Measurements from ENCODE around the gene VDAC2. TPM values are rescaled to one million over a fixed set of nuclear protein-coding genes. Genes with fewer than 3 reads are reported as not detected.

VDAC2 gene
- total RNA-seq, 1 experiment from 2014 or later = 285 TPM

DNA sequence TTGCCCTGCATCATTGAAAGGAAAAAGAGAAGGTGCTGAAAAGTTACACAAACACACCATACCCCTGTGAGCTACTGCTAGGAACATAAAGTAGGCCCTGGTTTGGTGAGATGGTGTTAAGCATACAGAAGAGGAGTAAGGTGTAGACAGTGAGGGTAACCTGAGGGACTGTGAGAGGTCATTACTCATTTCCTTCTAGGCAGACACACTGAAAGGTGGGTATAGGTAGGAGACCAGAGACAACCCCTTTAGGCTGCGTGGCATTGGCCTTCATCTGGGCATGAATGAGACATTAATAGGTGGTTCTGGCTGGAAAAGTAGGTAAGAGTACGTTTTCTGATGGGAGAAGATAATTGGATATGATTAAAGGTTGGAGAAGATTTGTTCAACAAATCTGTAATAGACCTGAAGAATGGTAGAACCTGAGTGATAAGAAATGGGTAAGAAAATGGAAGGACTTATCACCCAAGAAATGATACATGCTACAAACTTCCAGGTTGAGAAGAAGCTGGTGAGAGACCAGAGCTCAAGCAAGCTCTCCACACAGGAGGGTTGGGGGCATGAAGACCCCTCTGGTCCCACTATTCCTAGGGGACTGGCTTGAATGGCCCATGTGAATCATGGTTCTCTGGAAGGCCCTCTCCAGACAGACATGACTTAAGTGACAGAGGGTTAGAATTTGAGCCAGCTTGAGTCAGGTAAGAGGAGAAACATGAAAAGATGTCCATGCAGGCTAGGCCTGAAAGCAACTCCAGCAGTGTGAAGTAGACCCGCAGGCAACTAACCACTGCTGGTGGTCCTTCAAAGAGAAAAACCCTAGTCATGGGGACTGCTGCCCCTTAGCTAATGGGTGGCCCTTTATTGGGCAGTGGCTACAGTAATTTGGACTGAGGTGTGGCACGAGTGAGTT, 21.3 kb downstream of the VDAC2 start:
- DNase-seq = peak in 1 of 2 experiments; percentile 17
- Histone ChIP-seq H3K4me1 (no peaks in the 10 kb centered on the region), H3K4me3 (no peak overlapping the region), H3K9me3 (replicated peaks) (no peaks in the 10 kb centered on the region), H3K36me3 (peaks cover 48% of the 10 kb centered on the region), H3K27ac (no peak overlapping the region), H3K27me3 (no peaks in the 10 kb centered on the region)

DNA sequence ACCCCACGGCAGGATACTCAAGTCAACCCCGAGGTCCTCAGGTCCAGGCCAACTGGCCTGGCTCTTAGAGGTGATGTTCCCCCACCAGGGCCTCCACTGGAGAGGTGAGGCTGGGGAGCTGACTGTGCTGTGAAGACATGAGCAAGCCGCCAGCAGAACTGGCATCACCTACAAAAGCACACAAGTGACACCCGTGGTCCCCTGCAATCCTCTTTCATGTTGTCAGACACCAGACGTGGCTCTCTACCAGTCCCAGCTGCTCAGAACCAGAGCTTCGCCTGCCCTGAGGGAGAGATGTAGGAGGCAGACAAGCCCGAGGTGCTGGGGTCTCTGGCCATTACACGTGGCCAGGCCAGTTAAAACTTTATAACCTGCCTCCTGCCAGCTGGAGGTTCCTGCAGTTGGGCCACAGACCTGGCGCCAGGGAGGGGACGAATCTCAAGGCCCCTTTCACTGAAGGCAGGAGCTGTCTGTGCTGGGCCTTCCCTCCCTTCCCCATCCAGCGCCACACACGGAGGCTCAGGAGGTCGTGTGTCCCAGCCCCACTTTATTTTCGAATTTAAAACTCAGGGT, 22.9 kb downstream of the VDAC2 start:
- peak in 1 of 2 experiments; percentile 24 for DNase-seq
- Histone ChIP-seq H3K4me1 (no peaks in the 10 kb centered on the region), H3K4me3 (no peak overlapping the region), H3K36me3 (peaks cover 40% of the 10 kb centered on the region), H3K27me3 (no peaks in the 10 kb centered on the region), H3K9me3 (replicated peaks) (no peaks in the 10 kb centered on the region), H3K27ac (no peak overlapping the region)

DNA sequence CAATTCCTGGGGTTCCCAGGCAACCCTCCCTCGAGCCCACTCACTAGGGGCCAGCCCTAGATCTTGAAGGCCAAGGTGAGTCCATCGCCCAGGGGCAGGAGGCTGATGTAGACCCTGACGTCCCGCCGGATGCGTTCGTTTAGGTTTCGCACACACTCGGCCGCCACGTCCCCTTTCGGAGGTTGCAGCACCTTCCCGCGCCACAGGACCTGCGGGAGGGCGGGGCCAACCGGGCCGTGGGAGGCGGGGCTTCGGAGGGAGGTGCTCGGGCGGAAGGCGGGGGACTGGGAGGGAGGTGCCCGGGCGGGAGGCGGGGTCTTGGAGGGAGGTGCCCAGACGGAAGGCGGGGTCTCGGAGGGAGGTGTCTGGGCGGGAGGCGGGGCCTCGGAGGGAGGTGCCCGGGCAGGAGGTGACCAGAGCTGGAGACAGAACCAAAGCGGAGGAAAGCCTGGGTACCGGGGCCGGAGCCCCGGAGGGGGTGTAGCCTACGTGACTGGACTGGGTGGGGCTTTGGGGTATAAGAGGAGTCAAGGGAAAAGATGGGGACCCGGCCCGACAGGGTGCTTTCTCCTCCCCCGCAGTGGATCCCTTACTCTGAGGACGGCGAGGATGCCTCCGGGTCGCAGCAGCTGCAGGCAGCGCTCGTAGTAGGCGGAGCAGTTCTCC, 23.6 kb downstream of the VDAC2 start:
- peaks cover 37% of the 10 kb centered on the region for H3K36me3 ChIP-seq
- no peaks in the 10 kb centered on the region for H3K9me3 ChIP-seq (replicated peaks)
- DNase-seq = peak; percentile 80 to 88
- H3K4me1 ChIP-seq = no peaks in the 10 kb centered on the region
- H3K27me3 ChIP-seq = no peaks in the 10 kb centered on the region
- H3K4me3 ChIP-seq = peak overlapping the region; percentile 69
- no peak overlapping the region for H3K27ac ChIP-seq

DNA sequence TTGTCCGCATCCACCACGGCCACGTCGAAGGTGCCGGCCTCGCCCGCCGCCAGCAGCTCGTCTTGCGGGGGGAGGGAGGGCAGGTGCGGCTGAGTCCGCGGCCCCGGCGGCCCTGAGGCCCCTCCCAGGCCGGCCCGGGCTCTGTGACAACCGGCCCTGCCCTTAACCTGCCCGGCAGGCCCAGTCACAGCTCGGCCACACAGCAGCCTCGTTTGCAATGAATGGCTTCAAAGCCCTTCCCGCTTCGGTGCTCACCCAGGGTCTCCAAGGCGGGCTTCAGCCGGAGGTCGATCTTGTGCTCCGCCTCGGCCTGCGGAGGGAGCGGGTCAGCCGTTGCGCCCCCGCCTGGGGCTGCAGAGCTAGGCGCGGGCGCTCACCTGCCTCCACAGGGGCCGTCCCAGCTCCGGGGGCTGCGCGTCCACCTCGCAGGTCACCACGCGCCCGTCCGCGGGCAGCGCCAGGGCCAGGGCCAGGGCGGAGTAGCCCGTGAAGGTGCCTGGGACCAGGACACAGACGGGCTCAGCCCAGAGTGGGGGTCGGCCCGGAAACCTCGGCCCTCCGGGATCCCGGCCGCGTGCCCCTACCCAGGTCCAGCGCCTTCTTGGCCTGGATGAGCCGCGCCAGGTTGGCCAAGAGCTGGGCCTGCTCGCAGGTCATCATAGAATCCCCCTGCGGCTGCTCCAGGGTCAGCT, 24.2 kb downstream of the VDAC2 start:
- Histone ChIP-seq H3K36me3 (peaks cover 30% of the 10 kb centered on the region), H3K4me1 (no peaks in the 10 kb centered on the region), H3K27ac (peak overlapping the region; percentile 41), H3K27me3 (no peaks in the 10 kb centered on the region), H3K4me3 (peak overlapping the region; percentile 69), H3K9me3 (replicated peaks) (no peaks in the 10 kb centered on the region)
- DNase-seq = peak in 1 of 2 experiments; percentile 36

DNA sequence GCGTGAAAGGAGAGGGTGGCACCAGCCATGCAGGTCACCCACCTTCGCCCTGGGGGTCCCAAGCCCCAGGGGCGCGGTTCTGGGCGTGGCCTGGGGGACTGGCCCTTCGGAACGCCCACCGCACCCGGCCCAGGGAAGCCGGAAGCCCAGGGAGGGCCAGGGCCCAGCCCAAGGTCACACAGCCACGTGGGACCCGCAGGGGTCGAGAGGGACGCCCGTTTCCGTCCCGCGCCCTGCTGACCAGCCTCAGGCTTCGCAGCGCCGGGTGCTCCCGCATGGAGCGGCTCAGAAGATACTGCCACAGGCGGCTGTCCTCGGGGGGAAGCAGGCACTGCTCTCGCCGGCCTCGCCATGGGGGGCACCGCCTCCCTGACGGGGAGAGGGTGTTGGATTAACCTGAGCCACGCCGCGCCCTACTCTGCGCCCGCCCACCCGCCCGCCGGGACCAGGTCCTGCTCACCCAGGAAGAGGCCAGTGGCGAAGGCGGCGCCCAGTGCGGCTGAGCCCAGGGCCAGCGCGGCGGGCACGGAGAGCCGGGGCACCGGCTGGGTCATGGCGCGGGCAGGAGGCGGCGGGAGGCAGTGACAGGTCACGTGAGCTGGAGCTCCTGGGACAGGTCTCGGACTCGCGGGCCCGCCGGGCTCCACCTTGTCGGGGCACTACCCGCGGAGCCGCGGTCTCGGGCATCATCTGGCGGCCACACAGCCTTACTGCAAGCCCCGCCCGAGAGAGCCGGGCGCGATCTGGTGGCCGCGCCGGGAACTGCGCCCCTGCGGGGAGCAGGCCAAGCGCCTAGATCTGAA, 25.0 kb downstream of the VDAC2 start, which contains the start of gene COMTD1:
Gene COMTD1 (minus strand): TSS at position 583 of the 803 bp plus-strand sequence. CDS start 29 bp downstream, at position 554.
- H3K36me3 ChIP-seq = peaks cover 23% of the 10 kb centered on the region
- no peaks in the 10 kb centered on the region for H3K27me3 ChIP-seq
- no peaks in the 10 kb centered on the region for H3K9me3 ChIP-seq (replicated peaks)
- H3K4me1 ChIP-seq = no peaks in the 10 kb centered on the region
- H3K27ac ChIP-seq = peak within 1 kb of the TSS; percentile 41
- peak; percentile 93 to 94 for DNase-seq
- H3K4me3 ChIP-seq = peak within 1 kb of the TSS; percentile 69

DNA sequence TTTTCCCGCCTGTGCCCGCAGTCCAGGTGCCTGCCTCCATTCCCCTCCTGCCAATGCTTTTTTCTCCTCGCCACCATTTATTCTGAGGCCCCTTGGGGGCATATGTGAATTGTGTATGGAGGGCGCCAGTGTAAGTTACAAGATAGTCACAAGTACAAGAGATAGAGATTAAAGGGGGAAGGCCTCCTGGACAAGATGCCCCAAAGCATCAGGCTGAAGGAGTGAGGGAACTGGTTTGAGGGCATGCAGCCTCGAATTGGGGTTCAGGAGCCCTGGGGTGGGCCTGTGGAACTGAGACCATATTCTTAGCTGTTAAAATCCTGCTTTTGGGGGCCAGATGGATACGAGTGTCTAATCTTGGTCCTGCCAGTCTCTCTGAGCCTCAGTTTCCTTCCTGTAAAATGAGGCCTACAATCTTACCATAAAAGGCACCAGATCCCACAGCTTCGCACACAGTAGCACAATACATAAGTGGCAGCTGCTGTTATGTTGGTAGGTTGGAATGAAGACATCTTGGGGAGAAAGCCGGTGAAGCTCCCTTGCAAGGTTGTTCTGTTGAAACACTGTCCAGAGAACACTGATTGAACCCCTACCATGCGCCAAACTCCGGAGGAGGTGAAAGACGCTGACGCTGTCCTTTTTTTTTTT, 25.7 kb downstream of the VDAC2 start:
- DNase-seq = no peak
- no peaks in the 10 kb centered on the region for H3K27me3 ChIP-seq
- no peaks in the 10 kb centered on the region for H3K9me3 ChIP-seq (replicated peaks)
- peak overlapping the region; percentile 69 for H3K4me3 ChIP-seq
- H3K27ac ChIP-seq = no peak overlapping the region
- peaks cover 17% of the 10 kb centered on the region for H3K36me3 ChIP-seq
- no peaks in the 10 kb centered on the region for H3K4me1 ChIP-seq

DNA sequence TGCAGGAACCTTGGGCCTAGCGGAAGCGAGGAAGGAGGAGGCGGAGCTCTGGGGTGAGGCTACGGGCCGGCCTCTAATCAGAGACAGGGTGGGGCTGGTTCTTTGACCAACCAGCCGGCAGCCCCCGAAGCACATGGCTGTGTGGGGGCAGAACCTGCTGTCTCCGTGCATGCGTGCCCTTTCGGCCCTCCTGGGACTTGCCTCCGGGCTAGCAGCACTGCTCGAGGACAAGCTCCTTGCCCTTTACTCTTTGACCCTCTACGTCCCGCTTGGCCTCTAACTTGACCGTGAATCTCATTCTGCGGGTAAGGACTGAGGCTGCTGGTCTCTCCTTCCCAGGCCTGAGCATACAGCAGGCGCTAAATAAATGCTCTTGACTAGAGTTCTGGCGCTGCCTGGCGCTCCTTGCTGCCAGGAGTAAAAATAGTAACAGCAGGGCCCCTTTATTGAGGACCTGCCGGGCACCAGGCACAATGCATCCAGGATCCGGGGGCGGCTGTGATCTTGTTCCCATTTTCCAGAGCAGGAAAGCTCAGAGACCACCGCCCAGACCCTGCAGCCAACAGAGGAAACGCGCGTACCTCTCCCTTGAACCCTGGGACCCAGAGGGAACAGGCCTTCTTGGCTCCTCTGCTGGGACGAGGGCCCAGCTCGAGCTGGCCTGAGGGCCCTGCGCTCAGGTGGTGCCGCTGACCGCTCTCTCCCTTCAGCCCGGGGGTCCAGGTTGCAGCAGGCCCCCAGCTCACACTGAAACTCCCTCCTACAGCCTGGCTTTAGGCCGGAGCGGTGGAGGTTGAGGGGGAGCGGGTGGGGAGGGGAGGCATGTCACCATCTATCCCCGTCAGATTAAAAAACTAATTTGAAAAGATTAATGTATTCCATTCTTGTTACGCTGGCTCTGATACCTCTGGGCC, 27.8 kb downstream of the VDAC2 start:
- no peaks in the 10 kb centered on the region for H3K9me3 ChIP-seq (replicated peaks)
- H3K4me3 ChIP-seq = no peak overlapping the region
- DNase-seq = no peak
- H3K27ac ChIP-seq = no peak overlapping the region
- no peaks in the 10 kb centered on the region for H3K27me3 ChIP-seq
- no peaks in the 10 kb centered on the region for H3K4me1 ChIP-seq
- no peaks in the 10 kb centered on the region for H3K36me3 ChIP-seq

DNA sequence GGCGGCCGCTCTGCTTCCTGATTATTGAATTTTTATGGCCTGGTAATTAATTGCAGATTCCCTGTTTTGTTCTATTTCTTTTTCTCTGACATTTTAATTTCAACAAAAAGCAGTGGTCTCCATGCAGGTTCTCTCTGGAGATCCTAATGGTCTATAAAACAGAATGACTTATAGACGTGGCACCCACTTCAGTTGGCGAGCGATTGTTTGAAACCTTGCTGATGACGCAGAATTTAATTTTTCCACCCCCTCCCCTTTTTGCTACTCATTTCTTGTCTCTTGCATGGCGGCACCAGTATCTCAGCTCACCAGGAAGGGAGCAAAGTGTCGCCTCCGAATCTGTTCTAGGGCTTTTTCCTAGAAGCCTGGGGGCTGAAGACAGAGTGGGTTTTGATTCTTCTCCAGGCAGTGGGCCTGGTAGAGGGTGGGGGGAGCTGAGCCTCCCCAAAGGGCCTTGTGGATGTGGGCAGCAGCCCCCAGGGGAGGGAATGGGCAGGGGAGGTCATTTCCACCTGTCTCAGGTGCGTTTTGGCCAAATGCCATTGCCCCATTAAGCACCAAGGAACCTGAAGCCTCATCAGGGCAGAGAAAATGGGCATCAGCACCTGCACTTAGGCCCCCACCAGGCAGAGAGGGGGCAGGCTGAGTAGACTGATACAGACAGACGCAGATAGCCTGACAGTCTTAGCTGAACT, 28.6 kb downstream of the VDAC2 start:
- Histone ChIP-seq H3K27ac (no peak overlapping the region), H3K4me3 (no peak overlapping the region), H3K4me1 (no peaks in the 10 kb centered on the region), H3K36me3 (no peaks in the 10 kb centered on the region), H3K27me3 (no peaks in the 10 kb centered on the region), H3K9me3 (replicated peaks) (no peaks in the 10 kb centered on the region)
- DNase-seq = no peak

DNA sequence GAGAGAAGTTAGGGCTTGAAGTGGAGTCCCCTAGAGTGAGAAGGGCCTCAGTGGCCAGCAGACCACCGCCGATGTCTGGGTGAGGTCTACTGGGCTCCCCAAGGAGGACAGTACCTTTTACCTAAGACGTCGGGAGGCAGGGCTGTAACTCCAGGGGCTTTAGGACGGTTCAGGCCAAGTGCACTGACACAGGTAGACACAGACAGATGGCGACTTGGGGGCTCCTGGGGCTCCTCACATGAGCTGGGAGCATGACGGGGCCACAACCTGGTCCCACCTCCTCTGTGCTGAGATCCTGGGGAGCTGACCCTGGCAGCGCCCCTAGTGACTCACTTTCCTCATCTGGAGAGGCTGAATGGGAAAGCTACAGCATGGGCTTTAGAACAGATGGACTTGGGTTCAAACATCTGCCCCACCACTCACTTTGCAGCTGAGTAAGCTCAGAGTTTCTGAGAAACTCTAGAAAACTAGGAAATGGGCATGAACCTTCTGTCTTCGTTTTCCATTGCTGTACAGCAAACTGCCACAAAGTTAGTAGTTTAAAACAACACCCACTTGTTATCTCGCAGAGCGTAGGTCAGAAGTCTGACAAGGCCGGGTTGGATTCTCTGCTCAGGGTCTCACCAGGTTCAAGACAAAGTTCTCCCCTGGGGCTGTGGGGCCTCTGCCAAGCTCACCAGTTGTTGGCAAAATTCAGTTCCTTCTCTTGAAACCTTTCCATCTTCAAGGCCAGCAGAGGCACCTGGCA, 29.9 kb downstream of the VDAC2 start:
- H3K9me3 ChIP-seq (replicated peaks) = no peaks in the 10 kb centered on the region
- no peaks in the 10 kb centered on the region for H3K27me3 ChIP-seq
- no peaks in the 10 kb centered on the region for H3K36me3 ChIP-seq
- no peak overlapping the region for H3K27ac ChIP-seq
- no peak for DNase-seq
- H3K4me1 ChIP-seq = no peaks in the 10 kb centered on the region
- no peak overlapping the region for H3K4me3 ChIP-seq

DNA sequence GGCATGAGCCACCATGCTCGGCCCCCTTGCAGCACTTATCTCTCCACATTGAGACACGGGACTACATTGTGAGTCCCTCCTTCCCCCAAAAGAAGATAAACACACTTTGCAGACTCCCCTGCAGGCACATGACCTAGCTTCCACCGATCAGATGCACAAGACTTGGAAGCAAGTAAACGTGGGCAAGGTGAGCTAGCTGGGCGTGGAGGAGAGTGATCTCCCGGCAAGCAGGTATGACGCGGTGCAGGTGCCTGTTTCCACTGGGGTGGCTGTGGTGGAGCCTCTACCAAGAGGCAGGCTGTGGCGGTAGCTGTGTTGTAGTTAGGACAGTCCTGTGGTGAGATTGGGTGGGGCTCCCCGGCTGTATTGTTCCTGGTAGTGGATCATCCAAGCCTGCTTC, 32.8 kb downstream of the VDAC2 start:
- DNase-seq = no peak
- Histone ChIP-seq H3K27me3 (no peaks in the 10 kb centered on the region), H3K27ac (no peak overlapping the region), H3K36me3 (no peaks in the 10 kb centered on the region), H3K4me1 (no peaks in the 10 kb centered on the region), H3K9me3 (replicated peaks) (no peaks in the 10 kb centered on the region), H3K4me3 (no peak overlapping the region)

DNA sequence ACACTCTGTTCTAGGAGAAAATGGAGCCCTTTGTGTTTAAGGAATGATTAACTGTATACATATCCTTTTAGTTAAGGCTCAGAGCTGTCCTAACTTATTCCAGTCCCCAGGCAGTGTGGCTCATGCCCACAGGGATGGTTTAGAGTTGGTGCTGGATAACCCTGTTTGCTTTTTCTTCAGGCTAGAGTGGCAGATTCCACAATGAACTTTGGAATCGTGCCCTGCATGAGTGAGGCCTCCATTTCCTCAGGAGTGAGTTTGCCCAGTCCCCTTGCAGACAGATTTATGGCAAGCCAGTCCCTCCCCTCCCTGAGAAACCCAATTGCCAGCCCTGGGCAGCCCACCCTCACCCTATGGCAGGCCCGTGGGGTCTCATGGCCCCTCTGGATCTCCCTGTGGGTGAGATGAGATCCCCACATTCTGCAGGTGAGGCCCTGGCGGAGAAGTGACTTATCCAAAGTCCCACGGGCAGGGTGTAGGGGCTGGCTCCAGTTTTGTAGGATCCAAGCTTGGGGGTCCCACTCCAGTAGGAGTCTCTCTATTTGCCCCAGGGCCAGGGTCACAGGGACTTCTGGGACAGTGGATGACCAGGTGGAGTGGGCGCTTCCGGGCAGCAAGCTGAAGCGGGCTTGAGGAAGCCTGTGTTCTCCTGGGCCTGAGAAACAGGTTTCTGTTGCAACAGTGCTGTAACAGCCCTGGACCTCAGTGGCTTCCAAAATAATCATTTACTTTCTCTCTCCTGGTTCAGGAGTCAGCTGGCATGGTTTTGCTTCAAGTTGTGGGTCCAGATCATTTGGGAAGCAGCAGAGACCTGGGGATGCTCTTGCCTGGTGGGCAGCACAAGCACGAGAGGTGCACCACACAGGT, 34.1 kb downstream of the VDAC2 start:
- no peaks in the 10 kb centered on the region for H3K27me3 ChIP-seq
- no peak overlapping the region for H3K27ac ChIP-seq
- H3K4me3 ChIP-seq = no peak overlapping the region
- DNase-seq = no peak
- no peaks in the 10 kb centered on the region for H3K4me1 ChIP-seq
- H3K36me3 ChIP-seq = no peaks in the 10 kb centered on the region
- H3K9me3 ChIP-seq (replicated peaks) = no peaks in the 10 kb centered on the region
